OCI-LY7 (cell line): ENCODE data around the gene ZBTB44.

ENCODE experiments used
- CTCF ChIP-seq: fragments of 200-600 bp; sonication (generic); conservative IDR thresholded peaks from 2 replicates; pipeline ENCODE4 v1.5.1; 2014; ENCODE audit warnings: mild to moderate bottlenecking, antibody characterized with exemption, low read length, moderate library complexity, mixed read lengths
- EZH2phosphoT487 ChIP-seq: fragments of 200-600 bp; sonication (generic); IDR thresholded peaks from 2 replicates; pipeline ENCODE4 v1.6.1; 2018; ENCODE audit warnings: low read depth, borderline replicate concordance, mild to moderate bottlenecking, mixed run types, antibody characterized with exemption, low read length, moderate library complexity, mixed read lengths

DNA sequence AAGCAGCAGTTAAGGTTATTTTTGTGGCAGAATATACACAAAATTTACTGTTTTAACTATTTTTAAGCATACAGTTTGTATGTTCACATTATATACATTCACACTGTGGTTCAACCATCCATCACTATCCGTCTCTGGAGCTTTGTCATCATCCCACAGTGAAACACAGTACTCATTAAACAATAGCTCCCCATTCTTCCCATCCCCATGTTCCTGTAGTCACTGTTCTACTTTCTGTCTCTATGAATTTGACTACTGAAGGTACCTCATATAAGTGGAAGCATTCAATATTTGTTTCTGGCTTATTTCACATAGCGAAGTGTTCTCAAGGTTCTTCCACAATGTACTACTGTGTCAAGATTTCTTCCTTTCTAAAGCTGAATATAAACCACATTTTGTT lies 32.6 kb downstream of the ZBTB44 start:
- TF ChIP-seq CTCF = no peak
- no peak for TF ChIP-seq EZH2phosphoT487
